GM20000 (cell line): ENCODE results near the gene PPP1R9B.

Source experiments
- DNase-seq: peaks from one replicate; pipeline ENCODE4 v3.0.0; 2012; ENCODE audit warnings: low spot score
- TF ChIP-seq, protein P1 (sequence below): IDR thresholded peaks from 2 replicates; pipeline ENCODE4 v1.5.1; 2012; ENCODE audit warnings: mild to moderate bottlenecking, control low read depth; ENCODE audit errors: extremely low read depth, missing control alignments

PPP1R9B gene

GRCh38 chr17:50190293-50190602 lies 39.8 kb upstream of the PPP1R9B start:
- TF ChIP-seq, protein P1, sequence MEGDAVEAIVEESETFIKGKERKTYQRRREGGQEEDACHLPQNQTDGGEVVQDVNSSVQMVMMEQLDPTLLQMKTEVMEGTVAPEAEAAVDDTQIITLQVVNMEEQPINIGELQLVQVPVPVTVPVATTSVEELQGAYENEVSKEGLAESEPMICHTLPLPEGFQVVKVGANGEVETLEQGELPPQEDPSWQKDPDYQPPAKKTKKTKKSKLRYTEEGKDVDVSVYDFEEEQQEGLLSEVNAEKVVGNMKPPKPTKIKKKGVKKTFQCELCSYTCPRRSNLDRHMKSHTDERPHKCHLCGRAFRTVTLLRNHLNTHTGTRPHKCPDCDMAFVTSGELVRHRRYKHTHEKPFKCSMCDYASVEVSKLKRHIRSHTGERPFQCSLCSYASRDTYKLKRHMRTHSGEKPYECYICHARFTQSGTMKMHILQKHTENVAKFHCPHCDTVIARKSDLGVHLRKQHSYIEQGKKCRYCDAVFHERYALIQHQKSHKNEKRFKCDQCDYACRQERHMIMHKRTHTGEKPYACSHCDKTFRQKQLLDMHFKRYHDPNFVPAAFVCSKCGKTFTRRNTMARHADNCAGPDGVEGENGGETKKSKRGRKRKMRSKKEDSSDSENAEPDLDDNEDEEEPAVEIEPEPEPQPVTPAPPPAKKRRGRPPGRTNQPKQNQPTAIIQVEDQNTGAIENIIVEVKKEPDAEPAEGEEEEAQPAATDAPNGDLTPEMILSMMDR, result no peak
- no peak for DNase-seq

- TF ChIP-seq, protein P1, result no peak
- DNase-seq, result no peak
Observed at GRCh38 chr17:50189550-50190292, 39.2 kb upstream of the PPP1R9B start.

DNA sequence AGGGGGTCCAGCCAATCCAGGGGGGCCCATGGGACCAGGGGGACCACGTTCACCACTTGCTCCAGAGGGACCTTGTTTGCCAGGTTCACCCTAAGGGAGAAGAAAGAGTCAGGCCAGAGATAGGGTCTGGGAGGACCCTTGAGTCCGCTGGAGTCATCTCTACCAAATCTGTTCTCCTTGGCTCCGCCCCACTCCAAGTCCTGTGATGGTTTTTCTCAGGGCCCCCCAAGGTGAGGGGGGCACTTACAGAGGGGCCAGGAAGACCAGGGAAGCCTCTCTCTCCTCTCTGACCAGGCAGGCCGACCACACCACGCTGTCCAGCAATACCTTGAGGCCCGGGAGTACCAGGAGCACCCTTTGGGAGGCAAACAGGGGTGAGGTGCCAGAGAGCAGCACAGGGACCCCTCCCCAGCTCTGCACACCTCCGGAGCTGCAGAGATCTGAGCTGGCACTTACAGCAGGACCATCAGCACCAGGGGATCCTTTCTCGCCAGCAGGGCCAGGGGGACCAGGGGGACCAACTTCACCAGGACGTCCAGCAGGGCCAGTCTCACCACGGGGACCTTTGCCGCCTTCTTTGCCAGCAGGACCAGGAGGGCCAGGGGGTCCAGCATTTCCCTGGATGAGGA lies 38.6 kb upstream of the PPP1R9B start:
- TF ChIP-seq, protein P1, result no peak
- DNase-seq, result no peak

- DNase-seq, result no peak
- TF ChIP-seq, protein P1, result no peak
Observed at GRCh38 chr17:50188531-50188920, 38.0 kb upstream of the PPP1R9B start.

- TF ChIP-seq, protein P1, result no peak
- DNase-seq, result no peak
Observed at GRCh38 chr17:50187751-50188530, 37.5 kb upstream of the PPP1R9B start.

- no peak for DNase-seq
- TF ChIP-seq, protein P1, result no peak
Observed at GRCh38 chr17:50187394-50187725, 36.9 kb upstream of the PPP1R9B start.

- TF ChIP-seq, protein P1, result no peak
- no peak for DNase-seq
Observed at GRCh38 chr17:50186661-50187393, 36.4 kb upstream of the PPP1R9B start.
